ENCODE results near the gene ZBTB4. TPM values are rescaled to one million over a fixed set of nuclear protein-coding genes. Genes with fewer than 3 reads are reported as not detected.
A peak's percentile ranks its signal among the peaks of the same experiment; 100 is the strongest.

The ZBTB4 gene
- total RNA-seq, 3 donors from 2014 or later (not counting 1 experiment from before 2014, with no cell fraction given), result 64.0 to 72.5 (median 68.4) TPM

DNA sequence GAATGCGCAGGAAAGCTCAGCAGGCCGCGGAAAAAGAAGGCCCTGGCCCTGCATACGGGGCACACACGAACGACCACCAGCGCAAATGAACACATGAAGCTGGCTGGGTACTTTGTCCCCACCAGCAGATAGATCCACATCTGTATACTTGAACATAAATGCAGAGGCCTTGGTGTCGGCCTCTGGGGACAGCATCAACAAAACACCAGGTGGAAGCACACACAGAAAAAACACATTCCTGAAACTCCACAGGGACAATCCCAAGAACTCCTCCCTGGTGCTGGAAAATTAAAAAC lies 606 bp upstream of the ZBTB4 start:
- H3K36me3 Mint-ChIP-seq, result no peaks in the 10 kb centered on the region
- Histone ChIP-seq H3K4me3 (ENCODE audit: low read length) (peak overlapping the region; percentile 40), H3K9me3 (ENCODE audit: control insufficient read depth, insufficient read depth, low read length) (no peaks in the 10 kb centered on the region), H3K36me3 (ENCODE audit: control insufficient read depth, insufficient read depth, low read length) (no peaks in the 10 kb centered on the region), H3K27me3 (ENCODE audit: control insufficient read depth, insufficient read depth, low read length) (no peaks in the 10 kb centered on the region), H3K4me1 (ENCODE audit: control insufficient read depth, insufficient read depth, low read length) (peaks cover 64% of the 10 kb centered on the region), H3K27ac (ENCODE audit: low read length) (peak overlapping the region; percentile 87)
- H3K4me1 Mint-ChIP-seq, result peaks cover 77 to 91% of the 10 kb centered on the region in 2 donors
- ATAC-seq, result no peak
- peak overlapping the region; percentile 87 for H3K4me3 Mint-ChIP-seq
- no peaks in the 10 kb centered on the region for H3K27me3 Mint-ChIP-seq (ENCODE audit: low read depth in 2 of 2)
- TF ChIP-seq, protein P1, sequence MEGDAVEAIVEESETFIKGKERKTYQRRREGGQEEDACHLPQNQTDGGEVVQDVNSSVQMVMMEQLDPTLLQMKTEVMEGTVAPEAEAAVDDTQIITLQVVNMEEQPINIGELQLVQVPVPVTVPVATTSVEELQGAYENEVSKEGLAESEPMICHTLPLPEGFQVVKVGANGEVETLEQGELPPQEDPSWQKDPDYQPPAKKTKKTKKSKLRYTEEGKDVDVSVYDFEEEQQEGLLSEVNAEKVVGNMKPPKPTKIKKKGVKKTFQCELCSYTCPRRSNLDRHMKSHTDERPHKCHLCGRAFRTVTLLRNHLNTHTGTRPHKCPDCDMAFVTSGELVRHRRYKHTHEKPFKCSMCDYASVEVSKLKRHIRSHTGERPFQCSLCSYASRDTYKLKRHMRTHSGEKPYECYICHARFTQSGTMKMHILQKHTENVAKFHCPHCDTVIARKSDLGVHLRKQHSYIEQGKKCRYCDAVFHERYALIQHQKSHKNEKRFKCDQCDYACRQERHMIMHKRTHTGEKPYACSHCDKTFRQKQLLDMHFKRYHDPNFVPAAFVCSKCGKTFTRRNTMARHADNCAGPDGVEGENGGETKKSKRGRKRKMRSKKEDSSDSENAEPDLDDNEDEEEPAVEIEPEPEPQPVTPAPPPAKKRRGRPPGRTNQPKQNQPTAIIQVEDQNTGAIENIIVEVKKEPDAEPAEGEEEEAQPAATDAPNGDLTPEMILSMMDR (IDR thresholded peaks at IDR 0.05), result no peak
- intact Hi-C loops (cut with micrococcal nuclease), result loop anchor here (5.0 kb wide), 2 partner anchors 228 to 362 kb away; partner anchors contain the start of genes CTDNEP1 and ELP5
- whole genome bisulfite sequencing (ENCODE audit: insufficient coverage), result 9% methylated on average over 8 of the region's 8 CpGs
- no peaks in the 10 kb centered on the region for H3K9me3 Mint-ChIP-seq
- DNase-seq, result no peak
- H3K27ac Mint-ChIP-seq, result peak overlapping the region; percentile 100

DNA sequence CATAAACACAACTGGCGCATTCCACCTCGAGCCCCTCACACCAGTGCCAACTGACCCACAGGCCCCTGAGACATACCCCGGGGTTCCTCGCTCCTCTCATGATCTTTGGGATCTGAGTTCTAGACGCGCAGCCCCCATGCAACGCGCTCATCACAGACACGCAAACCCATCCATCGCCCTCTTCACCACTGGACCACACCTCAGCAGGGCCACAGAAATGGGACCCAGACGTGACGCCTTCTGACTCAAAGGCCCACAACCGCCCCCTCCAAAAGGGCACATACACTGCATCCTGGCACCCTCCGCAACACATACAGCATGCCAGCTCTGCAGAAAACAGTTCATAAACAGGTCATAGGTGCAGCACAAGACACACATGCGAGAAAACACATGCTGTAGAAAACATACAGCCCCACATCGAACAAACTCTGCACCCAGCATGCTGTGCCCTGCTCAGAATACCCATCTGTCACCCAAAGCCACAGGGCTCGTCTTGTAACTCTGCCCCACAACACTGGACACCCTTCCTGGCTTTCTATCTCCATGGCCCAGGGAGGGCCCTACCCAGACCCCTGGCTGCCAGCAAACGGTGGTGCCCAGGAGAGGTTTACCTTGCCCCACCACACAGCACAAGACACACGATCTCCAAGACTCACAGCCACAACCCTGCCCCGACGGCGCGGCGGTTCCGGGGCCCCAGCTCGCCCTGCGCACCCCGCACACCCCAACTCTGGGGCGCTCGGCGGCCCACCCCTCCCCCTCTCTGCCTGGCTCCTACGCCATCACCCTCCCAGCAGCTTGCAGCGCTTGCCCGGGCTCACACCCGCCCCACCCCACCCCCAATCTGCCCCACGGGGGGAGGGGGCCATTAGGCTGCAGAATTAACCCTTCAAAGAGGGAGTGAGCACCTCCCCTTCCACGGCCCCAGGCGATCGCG lies 887 bp downstream of the ZBTB4 start:
- no peaks in the 10 kb centered on the region for H3K36me3 ChIP-seq (ENCODE audit: control insufficient read depth, insufficient read depth, low read length)
- Mint-ChIP-seq H3K4me1 (peaks cover 66 to 79% of the 10 kb centered on the region in 2 donors), H3K4me3 (peak overlapping the region; percentile 97), H3K9me3 (no peaks in the 10 kb centered on the region), H3K27me3 (ENCODE audit: low read depth in 2 of 2) (no peaks in the 10 kb centered on the region), H3K27ac (peak overlapping the region; percentile 98 to 100), H3K36me3 (no peaks in the 10 kb centered on the region)
- intact Hi-C loops (cut with micrococcal nuclease), result no loop called here
- peak; percentile 38 to 68 (median 45) for ATAC-seq
- TF ChIP-seq, protein P1 (IDR thresholded peaks at IDR 0.05), result no peak
- 17% methylated on average over 40 of the region's 40 CpGs for WGBS (ENCODE audit: insufficient coverage)
- H3K27ac ChIP-seq (ENCODE audit: low read length), result peak overlapping the region; percentile 94
- H3K27me3 ChIP-seq (ENCODE audit: control insufficient read depth, insufficient read depth, low read length), result no peaks in the 10 kb centered on the region
- peak; percentile 74 to 85 for DNase-seq
- no peaks in the 10 kb centered on the region for H3K9me3 ChIP-seq (ENCODE audit: control insufficient read depth, insufficient read depth, low read length)
- H3K4me1 ChIP-seq (ENCODE audit: control insufficient read depth, insufficient read depth, low read length), result peaks cover 63% of the 10 kb centered on the region
- peak overlapping the region; percentile 74 for H3K4me3 ChIP-seq (ENCODE audit: low read length)

DNA sequence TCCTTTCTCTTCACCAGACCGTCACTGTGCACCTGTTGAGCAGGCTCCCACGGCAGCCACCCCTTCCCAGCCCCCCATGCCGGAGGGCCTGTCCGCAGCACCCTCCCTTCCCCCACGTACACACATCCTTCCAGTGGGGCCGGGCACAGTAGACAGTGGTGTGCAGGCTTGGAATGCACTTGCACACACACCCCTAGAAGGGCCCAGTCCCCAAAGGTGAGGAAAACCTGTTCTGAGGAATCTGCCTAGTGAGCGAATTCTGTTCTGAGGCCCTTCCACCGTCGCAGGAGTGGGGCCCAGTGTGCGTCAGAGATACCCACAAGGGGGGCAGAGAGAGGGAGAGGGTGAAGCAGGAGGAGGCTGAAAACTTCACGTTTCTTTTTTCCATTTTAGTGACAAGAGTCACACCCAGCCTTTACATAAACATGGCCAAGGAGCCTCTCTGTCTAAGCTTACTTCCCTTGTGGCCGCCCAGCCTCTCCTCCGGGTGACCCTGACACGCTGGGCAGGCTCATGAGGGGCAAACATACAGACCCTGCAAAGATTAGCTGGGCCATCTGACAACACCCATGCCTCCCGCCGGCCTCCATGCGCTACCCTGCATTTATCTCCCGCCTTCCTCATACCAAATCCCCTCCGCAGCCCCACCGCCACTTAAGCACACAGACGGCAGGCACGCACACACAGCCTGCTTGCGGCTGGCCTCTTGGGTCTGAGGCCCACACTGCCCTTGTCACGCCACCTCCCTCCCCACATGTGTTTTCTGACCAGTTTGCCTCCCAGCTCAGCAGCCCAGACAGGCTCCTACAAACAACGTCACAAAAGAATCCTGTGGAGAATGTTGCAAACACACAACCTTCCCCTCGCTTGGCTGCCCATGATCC lies 1.8 kb downstream of the ZBTB4 start:
- Histone ChIP-seq H3K4me3 (ENCODE audit: low read length) (peak overlapping the region; percentile 74), H3K27ac (ENCODE audit: low read length) (peak overlapping the region; percentile 94), H3K4me1 (ENCODE audit: control insufficient read depth, insufficient read depth, low read length) (peaks cover 54% of the 10 kb centered on the region), H3K9me3 (ENCODE audit: control insufficient read depth, insufficient read depth, low read length) (no peaks in the 10 kb centered on the region), H3K27me3 (ENCODE audit: control insufficient read depth, insufficient read depth, low read length) (no peaks in the 10 kb centered on the region), H3K36me3 (ENCODE audit: control insufficient read depth, insufficient read depth, low read length) (no peaks in the 10 kb centered on the region)
- Mint-ChIP-seq H3K4me3 (peak overlapping the region; percentile 97), H3K27me3 (ENCODE audit: low read depth in 2 of 2) (no peaks in the 10 kb centered on the region), H3K4me1 (peaks cover 57 to 70% of the 10 kb centered on the region in 2 donors), H3K27ac (peak overlapping the region; percentile 98 to 100), H3K36me3 (no peaks in the 10 kb centered on the region), H3K9me3 (no peaks in the 10 kb centered on the region)
- peak; percentile 43 to 68 for DNase-seq
- ATAC-seq, result peak in 2 of 3 donors; percentile 10 to 16
- intact Hi-C loops (cut with micrococcal nuclease), result no loop called here
- TF ChIP-seq, protein P1 (IDR thresholded peaks at IDR 0.05), result no peak
- WGBS (ENCODE audit: insufficient coverage), result 30% methylated on average over 26 of the region's 26 CpGs
